ENCODE results near the gene TST. TPM values are rescaled to one million over a fixed set of nuclear protein-coding genes. Genes with fewer than 3 reads are reported as not detected.

TST gene
- total RNA-seq, 1 experiment from 2014 or later, result 44.9 TPM

GRCh38 chr22:37059876-37060449 is 40.7 kb upstream of the TST start:
- no peaks in the 10 kb centered on the region for H3K4me1 Mint-ChIP-seq (ENCODE audit: low read depth, unreplicated experiment)
- H3K9me3 Mint-ChIP-seq (ENCODE audit: unreplicated experiment), result no peaks in the 10 kb centered on the region
- H3K9me3 ChIP-seq, result no peaks in the 10 kb centered on the region
- no peaks in the 10 kb centered on the region for H3K36me3 Mint-ChIP-seq (ENCODE audit: insufficient read depth, unreplicated experiment)
- CTCF ChIA-PET, result no interaction called here
- TF ChIP-seq CTCF (IDR thresholded peaks at IDR 0.05; ENCODE audit: insufficient read depth in 1 of 2, low read depth in 1 of 2, low read length in 1 of 2, severe bottlenecking in 1 of 2, unreplicated experiment in 1 of 2), result no peak
- H3K4me3 Mint-ChIP-seq (ENCODE audit: unreplicated experiment), result no peak overlapping the region
- H3K27me3 Mint-ChIP-seq (ENCODE audit: insufficient read depth, unreplicated experiment), result no peaks in the 10 kb centered on the region
- BruUV-seq (replicated peaks), result no TSS peak
- H3K4me3 ChIP-seq (ENCODE audit: low read depth, low read length), result no peak overlapping the region
- intact Hi-C loops (cut with micrococcal nuclease; ENCODE audit: unreplicated experiment), result no loop called here
- no peaks in the 10 kb centered on the region; the same call in 1 of the 2 replicates for H3K4me1 ChIP-seq
- H3K36me3 ChIP-seq (ENCODE audit: control insufficient read depth, insufficient read depth, low read length), result no peaks in the 10 kb centered on the region
- no peak for DNase-seq
- no peak overlapping the region for H3K27ac Mint-ChIP-seq (ENCODE audit: unreplicated experiment)
- POLR2A ChIA-PET, result no interaction called here
- H3K27me3 ChIP-seq (replicated peaks; ENCODE audit: control insufficient read depth, insufficient read depth, low read length), result no peaks in the 10 kb centered on the region

GRCh38 chr22:37058917-37059701 is 39.9 kb upstream of the TST start:
- Mint-ChIP-seq H3K4me3 (ENCODE audit: unreplicated experiment) (no peak overlapping the region), H3K27ac (ENCODE audit: unreplicated experiment) (no peak overlapping the region), H3K4me1 (ENCODE audit: low read depth, unreplicated experiment) (no peaks in the 10 kb centered on the region), H3K9me3 (ENCODE audit: unreplicated experiment) (no peaks in the 10 kb centered on the region), H3K27me3 (ENCODE audit: insufficient read depth, unreplicated experiment) (no peaks in the 10 kb centered on the region), H3K36me3 (ENCODE audit: insufficient read depth, unreplicated experiment) (no peaks in the 10 kb centered on the region)
- ChIA-PET CTCF (no interaction called here), POLR2A (no interaction called here)
- Histone ChIP-seq H3K4me3 (ENCODE audit: low read depth, low read length) (no peak overlapping the region), H3K27me3 (replicated peaks; ENCODE audit: control insufficient read depth, insufficient read depth, low read length) (no peaks in the 10 kb centered on the region), H3K4me1 (no peaks in the 10 kb centered on the region), H3K9me3 (no peaks in the 10 kb centered on the region), H3K36me3 (ENCODE audit: control insufficient read depth, insufficient read depth, low read length) (no peaks in the 10 kb centered on the region)
- no peak for DNase-seq
- no TSS peak for BruUV-seq (replicated peaks)
- no peak for TF ChIP-seq CTCF (IDR thresholded peaks at IDR 0.05; ENCODE audit: insufficient read depth in 1 of 2, low read depth in 1 of 2, low read length in 1 of 2, severe bottlenecking in 1 of 2, unreplicated experiment in 1 of 2)
- intact Hi-C loops (cut with micrococcal nuclease; ENCODE audit: unreplicated experiment), result no loop called here

GRCh38 chr22:37057796-37058510 is 38.7 kb upstream of the TST start:
- TF ChIP-seq CTCF (IDR thresholded peaks at IDR 0.05; ENCODE audit: insufficient read depth in 1 of 2, low read depth in 1 of 2, low read length in 1 of 2, severe bottlenecking in 1 of 2, unreplicated experiment in 1 of 2), result no peak
- H3K4me1 Mint-ChIP-seq (ENCODE audit: low read depth, unreplicated experiment), result no peaks in the 10 kb centered on the region
- CTCF ChIA-PET, result interaction anchor here (0.5 kb wide), 2 partner anchors 19 to 78 kb away, joined by 3 to 4 read pairs; no protein-coding TSS in a partner anchor
- no peak overlapping the region for H3K4me3 Mint-ChIP-seq (ENCODE audit: unreplicated experiment)
- Histone ChIP-seq H3K4me1 (no peaks in the 10 kb centered on the region), H3K36me3 (ENCODE audit: control insufficient read depth, insufficient read depth, low read length) (no peaks in the 10 kb centered on the region), H3K9me3 (no peaks in the 10 kb centered on the region), H3K4me3 (ENCODE audit: low read depth, low read length) (no peak overlapping the region), H3K27me3 (replicated peaks; ENCODE audit: control insufficient read depth, insufficient read depth, low read length) (no peaks in the 10 kb centered on the region)
- no TSS peak for BruUV-seq (replicated peaks)
- H3K27me3 Mint-ChIP-seq (ENCODE audit: insufficient read depth, unreplicated experiment), result no peaks in the 10 kb centered on the region
- H3K27ac Mint-ChIP-seq (ENCODE audit: unreplicated experiment), result no peak overlapping the region
- H3K36me3 Mint-ChIP-seq (ENCODE audit: insufficient read depth, unreplicated experiment), result no peaks in the 10 kb centered on the region
- intact Hi-C loops (cut with micrococcal nuclease; ENCODE audit: unreplicated experiment), result no loop called here
- no peaks in the 10 kb centered on the region for H3K9me3 Mint-ChIP-seq (ENCODE audit: unreplicated experiment)
- POLR2A ChIA-PET, result no interaction called here
- DNase-seq, result no peak
